NCI-H1092 (cell line): ENCODE results near the gene ARHGEF39.

Source experiments
- DNase-seq: peaks from one replicate; lab custom pipeline; 2025; lab: John Stamatoyannopoulos, UW

The ARHGEF39 gene

DNA sequence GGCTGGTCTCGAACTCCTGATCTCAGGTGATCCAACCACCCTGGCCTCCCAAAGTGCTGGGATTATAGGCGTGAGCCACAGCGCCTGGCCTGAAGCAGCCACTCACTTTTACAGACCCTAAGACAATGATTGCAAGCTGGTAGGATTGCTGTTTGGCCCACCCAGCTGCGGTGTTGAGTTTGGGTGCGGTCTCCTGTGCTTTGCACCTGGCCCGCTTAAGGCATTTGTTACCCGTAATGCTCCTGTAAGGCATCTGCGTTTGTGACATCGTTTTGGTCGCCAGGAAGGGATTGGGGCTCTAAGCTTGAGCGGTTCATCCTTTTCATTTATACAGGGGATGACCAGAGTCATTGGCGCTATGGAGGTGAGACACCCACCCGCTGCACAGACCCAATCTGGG, 10.2 kb upstream of the ARHGEF39 start:
- no peak for DNase-seq

DNA sequence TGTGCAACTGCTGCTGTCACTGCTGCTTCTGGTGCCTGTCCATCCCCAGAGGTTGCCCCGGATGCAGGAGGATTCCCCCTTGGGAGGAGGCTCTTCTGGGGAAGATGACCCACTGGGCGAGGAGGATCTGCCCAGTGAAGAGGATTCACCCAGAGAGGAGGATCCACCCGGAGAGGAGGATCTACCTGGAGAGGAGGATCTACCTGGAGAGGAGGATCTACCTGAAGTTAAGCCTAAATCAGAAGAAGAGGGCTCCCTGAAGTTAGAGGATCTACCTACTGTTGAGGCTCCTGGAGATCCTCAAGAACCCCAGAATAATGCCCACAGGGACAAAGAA, 9.0 kb upstream of the ARHGEF39 start:
- no peak for DNase-seq

DNA sequence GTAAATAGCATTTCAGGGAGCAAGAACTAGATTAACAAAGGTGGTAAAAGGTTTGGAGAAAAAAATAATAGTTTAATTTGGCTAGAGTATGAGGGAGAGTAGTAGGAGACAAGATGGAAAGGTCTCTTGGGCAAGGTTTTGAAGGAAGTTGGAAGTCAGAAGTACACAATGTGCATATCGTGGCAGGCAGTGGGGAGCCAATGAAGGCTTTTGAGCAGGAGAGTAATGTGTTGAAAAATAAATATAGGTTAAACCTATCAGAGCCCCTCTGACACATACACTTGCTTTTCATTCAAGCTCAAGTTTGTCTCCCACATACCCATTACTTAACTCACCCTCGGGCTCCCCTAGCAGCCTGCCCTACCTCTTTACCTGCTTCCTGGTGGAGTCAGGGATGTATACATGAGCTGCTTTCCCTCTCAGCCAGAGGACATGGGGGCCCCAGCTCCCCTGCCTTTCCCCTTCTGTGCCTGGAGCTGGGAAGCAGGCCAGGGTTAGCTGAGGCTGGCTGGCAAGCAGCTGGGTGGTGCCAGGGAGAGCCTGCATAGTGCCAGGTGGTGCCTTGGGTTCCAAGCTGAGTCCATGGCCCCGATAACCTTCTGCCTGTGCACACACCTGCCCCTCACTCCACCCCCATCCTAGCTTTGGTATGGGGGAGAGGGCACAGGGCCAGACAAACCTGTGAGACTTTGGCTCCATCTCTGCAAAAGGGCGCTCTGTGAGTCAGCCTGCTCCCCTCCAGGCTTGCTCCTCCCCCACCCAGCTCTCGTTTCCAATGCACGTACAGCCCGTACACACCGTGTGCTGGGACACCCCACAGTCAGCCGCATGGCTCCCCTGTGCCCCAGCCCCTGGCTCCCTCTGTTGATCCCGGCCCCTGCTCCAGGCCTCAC, 8.4 kb upstream of the ARHGEF39 start, which contains the start of gene CA9:
Gene CA9 (plus strand): TSS at position 797 of the 893 bp plus-strand sequence. CDS start 32 bp downstream, at position 829.
- DNase-seq: peak; percentile 80

DNA sequence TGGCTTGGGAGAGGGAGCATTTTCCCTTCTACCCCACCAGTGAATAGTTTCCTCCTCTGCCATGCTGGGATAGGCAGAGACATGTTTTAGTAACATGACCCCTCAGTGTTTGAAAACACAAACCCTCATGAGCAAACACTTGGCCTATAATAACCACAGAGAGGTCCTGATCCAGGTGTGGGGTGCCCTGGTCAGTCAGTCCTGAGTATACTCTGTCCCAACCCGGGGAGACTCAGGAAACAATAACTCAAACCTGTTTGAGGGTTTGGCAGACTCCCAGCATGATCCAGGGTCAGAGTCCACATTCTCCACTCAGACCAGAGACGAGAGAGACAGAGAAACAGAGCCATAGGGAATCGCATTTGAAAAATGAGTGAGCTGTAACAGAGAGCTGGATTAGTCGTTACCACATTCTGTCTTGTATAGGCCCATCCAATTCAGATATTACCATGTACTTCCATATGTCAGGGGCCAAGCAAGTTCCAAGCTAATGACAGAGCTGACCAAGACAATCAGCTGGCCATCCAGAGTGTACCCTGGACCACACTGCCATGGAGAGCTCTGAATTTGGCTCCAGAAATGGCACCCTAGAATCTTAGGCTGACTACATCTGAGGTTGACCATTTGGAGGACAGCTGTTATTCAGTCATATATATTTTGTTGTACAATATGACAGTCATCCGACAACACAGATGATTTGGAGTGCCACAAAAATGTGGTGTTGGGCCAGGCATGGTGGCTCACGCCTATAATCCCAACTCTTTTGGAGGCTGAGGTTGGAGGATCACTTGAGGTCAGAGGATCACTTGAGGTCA, 4.5 kb upstream of the ARHGEF39 start:
- no peak for DNase-seq

DNA sequence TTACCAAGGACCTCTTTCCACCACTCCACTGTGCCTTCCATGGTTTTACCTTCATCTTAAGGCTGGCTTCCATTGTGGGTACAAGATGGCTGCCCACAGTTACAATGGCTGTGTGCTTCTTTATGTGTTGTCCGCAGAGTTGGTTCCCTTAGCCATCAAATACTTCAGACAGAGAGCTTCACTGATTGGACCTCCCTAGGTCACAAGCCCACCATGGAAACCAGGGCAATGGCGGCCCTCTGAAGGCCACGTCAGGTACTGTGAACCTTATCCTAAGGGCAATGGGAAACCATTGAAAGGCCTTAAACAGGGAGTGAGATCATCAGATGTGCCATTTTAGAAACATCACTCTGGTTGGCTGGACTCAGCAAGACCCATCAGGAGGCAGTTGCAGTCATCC, 2.9 kb upstream of the ARHGEF39 start:
- no peak for DNase-seq

DNA sequence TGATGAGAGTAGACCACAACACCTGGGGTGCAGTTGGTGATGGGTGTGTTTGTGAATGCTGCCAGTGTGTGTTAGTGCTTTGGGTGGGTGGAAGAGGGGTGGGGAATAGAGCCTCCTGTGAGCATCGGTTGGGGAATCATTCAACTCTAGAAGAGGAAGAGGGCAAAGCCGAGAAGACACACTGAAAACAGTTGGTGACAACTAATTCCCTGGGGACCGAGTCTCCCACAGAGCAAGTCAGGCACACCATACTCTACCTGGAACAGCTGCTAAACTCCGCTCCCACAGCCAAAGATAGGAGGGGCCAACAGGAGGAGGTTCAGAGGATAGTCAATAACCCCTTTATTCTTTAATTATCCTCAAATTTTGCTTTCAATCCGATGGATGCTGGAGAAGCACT, 1.6 kb upstream of the ARHGEF39 start:
- no peak for DNase-seq

DNA sequence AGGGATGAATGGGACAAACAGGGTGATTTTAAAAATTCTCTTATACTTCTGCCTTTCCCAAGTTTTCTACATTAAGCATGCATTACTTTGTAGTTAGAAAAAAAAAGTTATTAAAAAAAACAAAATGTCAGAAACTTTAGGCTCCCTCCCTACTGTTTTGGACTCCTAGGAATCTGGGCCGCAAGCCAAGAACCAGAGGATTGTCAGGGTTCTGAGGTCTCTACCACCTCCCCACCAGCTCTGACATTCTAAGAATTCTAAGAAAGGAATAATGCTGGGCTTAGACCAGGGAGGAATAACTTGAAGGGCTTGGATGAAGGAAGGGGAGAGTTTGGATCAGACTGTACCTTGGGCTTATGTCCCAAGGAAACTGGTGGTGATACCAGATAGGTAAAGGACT, 1.1 kb upstream of the ARHGEF39 start:
- DNase-seq: no peak

DNA sequence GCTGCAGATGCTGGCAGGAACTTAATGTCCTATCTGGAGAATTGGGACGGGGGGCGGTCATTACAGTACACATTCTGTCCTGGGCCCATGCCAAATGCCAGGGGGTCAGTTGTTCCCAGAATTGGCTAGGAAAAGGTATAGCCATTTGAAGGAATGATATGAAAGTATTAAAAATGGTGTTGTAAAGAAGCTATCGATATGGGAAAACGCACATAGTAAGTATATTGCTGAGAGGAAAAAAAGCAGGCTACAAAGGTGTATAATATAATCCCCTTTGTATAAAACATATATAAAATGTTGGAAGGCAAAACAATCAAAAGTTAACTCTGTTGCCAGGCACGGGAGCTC, 450 bp upstream of the ARHGEF39 start:
- DNase-seq: no peak

DNA sequence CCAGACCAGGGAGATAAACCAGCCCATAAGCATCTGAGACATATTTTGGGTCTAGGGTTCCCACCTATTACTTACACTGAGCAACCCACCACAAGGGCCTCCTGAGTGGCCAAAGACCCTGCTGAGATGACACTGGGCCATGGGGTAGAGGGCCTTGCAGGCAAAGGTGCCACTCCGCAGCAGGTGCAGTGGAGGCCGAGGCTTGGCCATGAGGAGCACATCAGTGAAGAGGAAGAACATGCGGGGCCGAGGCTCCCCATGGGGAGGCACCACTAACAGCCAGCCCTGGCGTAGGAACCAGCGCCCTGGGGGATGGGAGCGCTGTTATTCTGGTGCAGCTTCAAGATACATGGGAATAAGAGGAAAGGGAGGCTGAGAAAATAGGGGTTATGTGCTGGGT, 2.6 kb downstream of the ARHGEF39 start:
- no peak for DNase-seq

DNA sequence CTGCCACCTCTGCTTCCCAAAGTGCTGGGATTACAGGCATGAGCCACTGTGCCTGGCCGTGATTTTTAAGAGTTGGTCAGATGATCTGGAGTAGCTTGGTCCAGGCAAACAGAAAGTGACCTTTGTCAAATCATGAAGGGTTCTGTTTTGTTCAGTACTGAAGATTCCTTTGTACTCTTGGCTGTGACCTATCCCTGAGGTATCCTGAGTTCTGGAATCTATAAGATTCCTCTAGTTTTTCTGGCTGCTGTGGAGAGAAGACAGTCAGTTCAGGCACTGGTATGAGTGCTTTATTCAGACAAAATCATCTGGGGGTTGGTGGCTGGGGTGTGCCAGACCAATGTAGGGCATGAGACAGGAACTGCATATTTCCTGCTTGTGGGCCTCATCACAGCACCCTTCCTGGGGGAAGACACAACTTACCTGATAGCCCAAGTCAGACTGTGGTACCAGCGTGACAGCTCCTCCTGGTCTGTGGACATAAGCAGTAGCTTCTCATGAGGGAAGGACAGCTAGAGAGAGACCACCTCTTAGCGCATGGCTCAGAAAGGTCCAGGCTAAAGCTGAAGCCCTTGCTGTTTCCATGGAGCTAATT, 3.1 kb downstream of the ARHGEF39 start:
- DNase-seq: no peak

DNA sequence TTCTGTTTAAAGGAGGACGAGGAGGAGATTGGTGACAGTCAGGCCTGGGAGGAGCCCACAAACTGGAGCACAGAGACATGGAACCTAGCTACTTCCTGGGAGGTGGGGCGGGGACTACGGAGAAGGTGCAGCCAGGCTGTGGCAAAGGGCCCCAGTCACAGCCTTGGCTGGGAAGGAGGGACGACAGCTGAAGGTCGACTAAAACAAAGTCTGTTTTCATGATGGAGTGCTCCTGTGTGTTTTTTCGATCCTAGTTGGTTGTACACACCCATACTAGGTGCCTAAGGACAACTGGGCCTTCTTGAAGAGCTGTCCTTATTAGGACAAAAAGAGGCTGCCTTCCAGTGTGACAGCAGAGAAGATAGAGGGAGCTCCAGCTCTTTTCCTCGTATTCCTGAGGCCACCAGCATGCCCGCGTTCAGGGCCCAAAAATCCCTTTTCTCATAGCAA, 4.0 kb downstream of the ARHGEF39 start:
- no peak for DNase-seq

DNA sequence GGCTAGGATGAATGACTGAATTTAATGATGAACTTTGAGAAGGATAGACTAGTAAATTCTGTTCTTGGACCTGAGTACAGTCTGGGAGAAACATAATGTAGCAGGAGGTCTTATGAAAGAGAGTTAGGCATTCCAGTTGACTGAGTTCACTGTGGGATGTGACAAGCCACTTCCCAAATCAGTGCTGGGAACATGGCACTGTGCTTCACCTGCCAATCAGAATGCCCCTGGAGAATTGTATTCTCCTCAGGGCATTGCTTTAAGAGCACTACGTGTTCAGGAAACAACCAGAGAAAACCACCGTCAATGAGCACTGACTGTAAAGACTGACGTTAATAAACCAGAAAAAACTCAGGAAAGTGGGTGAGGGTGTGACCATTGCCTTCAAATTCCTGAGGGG, 5.7 kb downstream of the ARHGEF39 start:
- no peak for DNase-seq

DNA sequence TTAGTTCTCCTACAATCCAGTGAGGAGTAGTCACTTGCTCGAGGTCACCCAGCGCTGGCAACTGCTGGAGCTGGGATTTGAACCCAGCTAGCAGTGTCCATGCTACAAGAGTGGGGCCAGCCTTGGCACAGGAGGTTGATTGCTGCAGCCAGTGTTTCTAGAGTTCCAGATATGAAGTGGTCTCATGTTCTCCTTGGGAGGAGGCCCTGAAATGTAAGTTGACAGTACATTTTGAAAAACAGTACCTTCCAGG, 6.1 kb downstream of the ARHGEF39 start:
- no peak for DNase-seq

DNA sequence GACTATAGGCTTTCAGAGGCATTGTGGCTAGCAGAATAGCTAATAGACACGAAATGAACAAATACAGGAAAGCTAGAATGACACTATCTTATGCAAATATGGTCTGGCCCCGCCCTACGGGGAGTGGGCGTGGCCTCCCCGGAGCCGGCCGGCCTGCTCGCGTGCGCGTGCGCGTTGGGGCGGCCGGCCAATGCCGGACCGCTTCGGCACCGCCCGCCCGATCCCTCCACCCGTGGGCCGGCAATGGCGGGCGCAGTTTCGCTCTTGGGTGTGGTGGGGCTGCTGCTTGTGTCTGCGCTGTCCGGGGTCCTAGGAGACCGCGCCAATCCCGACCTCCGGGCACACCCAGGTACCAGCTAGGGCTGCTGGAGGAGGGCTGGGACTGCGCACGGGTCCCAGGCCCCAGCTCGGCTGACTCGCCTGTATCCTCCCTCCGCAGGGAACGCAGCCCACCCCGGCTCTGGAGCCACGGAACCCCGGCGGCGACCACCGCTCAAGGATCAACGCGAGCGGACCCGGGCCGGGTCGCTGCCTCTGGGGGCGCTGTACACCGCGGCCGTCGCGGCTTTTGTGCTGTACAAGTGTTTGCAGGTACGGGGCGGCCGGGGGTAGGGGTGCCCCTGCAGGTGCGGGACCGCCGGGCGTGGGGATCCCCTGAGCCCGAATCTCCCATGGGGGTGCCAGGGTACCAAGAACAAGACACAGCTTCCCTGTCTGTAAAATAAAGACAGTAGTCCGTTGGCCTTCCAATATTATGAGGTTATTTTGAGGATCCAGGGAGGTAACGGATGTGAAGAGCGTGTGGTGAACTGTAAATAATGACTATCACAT, 6.6 kb downstream of the ARHGEF39 start, which contains the start of gene CCDC107:
Gene CCDC107 (plus strand): TSS at position 156 of the 831 bp plus-strand sequence. CDS start 88 bp downstream, at position 244.
- DNase-seq: peak; percentile 84

DNA sequence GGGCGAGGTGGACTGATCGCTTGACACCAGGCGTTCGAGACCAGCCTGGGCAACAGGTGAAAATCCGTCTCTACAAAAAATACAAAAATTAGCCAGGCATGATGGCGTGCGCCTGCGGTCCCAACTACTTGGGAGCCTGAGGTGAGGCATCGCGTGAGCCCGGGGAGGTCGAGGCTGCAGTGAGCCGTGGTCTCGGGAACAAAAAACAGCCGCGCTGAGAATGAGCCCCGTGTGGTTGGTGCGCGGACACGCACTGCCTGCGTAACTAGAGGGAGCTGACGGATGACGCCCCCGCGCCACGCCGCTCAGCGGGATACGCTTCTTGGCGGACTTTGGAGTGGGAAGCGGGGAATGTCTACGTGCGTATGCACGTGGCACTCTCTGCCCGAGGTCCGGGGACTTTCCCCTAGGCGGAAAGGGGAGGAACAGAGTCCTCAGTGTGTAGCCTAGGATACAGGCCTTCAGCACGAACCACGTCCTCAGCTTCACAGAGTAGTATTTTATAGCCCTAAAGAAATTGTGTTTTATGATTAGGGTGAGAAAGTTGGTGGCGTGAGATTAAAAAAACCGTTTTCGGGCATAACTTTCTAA, 7.4 kb downstream of the ARHGEF39 start, which contains the start of gene RMRP:
Gene RMRP (minus strand): TSS at position 474 of the 591 bp plus-strand sequence.
- DNase-seq: peak; percentile 99

DNA sequence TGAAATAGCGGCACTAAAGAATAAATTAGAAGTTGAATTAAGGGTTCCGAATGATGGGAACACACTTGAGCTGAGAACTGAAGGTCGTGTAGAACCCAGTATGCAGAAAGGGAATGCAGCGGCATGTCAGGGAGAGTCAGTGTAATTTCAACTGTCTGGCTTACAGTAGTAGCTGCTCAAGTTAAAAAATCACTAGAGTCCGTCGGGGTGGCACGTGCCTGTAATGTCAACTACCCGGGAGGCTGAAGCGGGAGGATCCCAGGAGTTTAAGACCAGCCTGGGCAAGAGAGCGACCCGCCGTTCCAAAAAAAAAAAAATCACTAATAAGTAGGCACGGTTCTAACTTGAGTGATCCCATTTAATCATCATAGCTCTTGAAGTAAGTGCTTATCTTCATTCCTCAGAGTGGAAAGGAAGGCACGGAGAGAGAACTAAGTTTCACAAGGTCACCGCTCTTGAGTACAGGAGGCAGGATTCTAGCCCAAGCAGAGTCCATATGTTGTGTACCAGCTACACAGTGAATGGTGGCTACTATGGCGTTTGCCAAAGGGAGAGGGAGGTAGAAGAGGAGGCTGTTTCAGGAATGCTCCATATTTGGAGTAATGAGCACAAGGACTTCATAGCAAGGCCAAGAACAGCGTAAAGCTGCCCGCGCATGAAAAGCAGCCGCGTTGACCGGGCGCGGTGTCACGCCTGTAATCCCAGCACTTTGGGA, 8.0 kb downstream of the ARHGEF39 start:
- DNase-seq: peak; percentile 54

DNA sequence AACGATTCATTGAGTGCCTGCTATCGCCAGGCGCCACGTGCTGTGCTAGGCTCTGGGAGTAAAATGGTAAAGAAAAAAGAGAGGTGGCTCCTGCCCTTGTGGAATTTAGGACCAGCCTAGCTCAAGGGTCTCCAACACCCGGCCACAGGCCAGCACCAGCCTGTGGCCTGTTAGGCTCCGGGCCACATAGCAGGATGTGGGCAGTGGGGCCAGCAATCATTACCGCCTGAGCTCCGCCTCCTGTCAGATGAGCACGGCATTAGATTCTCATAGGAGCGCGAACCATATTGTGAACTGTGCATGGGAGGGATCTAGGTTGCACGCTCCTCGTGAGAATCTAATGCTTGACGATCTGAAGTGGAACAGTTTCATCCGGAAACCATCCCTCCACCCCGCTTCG, 8.6 kb downstream of the ARHGEF39 start:
- DNase-seq: no peak

DNA sequence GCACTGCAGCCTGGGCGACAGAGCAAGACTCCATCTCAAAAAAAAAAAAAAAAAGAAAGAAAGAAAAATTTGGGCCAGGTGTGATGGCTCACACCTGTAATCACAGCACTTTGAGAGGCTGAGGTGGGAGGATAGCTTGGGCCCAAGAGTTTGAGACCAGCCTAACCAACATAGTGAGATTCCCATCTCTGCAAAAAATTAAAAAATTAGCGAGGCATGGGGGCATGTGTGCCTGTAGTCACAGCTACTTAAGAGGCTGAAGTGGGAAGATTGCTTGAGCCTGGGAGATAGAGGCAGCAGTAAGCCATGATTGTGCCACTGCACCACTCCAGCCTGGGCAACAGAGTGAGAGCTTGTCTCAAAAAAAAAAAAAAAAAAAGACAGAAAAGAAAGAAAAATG, 11.4 kb downstream of the ARHGEF39 start:
- DNase-seq: no peak

DNA sequence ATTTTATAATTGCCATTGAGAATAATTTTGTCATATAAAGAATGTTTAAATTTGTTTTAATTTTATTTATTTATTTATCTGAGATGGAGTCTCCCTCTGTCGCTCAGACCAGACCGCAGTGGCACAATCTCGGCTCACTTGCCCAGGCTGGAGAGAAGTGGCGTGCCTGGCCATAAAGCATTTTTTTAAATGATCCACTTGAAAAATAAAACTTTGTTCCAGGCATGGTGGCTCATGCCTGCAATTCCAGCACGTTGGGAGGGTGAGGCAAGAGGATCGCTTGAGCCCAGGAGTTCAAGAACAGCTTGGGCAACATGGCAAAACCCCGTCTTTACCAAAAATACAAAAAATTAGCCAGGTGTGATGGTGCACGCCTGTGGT, 12.2 kb downstream of the ARHGEF39 start:
- no peak for DNase-seq

DNA sequence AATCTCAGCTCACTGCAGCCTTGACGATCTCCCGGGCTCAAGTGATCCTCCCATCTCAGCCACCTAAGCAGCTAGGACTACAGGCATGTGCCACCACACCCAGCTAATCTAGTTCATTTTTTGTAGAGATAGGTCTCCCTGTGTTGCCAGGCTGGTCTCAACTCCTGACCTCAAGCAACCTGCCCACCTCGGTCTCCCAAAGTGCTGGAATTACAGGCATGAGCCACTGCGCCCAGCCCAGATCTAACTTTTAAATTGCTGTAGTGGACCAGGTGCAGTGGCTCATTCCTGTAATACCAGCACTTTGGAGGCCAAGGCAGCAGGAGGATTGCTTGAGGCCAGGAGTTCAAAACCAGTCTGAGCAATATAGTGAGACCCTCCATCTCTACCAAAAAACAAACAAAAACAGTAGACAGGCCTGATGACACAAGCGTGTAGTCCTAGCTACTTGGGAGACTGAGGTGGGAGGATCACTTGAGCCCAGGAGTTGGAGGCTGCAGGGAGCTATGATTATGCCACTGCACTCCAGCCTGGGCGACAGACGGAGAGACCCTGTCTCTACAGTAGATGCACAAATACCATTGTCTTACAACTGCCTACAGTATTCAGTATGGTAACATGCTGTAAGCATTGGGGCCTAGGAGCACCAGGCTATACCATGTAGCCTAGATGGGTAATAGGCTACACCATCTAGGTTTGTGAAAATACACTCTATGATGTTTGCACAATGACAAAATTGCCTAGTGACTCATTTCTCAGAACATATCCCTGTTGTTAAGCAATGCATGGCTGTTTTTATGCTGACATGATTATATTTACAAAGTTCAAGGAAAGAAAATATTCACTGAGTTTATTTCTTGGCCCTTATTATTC, 12.8 kb downstream of the ARHGEF39 start:
- no peak for DNase-seq
